ENCODE results near the gene CEP170B. TPM values are rescaled to one million over a fixed set of nuclear protein-coding genes. Genes with fewer than 3 reads are reported as not detected.
"Not testable (repeated sequence)": the region's sequence is repeated elsewhere in the genome, so short reads cannot be mapped to it uniquely, and the experiment has no call there.

Gene CEP170B
- total RNA-seq, 2 donors from 2014 or later = 26.8 to 47.0 TPM

DNA sequence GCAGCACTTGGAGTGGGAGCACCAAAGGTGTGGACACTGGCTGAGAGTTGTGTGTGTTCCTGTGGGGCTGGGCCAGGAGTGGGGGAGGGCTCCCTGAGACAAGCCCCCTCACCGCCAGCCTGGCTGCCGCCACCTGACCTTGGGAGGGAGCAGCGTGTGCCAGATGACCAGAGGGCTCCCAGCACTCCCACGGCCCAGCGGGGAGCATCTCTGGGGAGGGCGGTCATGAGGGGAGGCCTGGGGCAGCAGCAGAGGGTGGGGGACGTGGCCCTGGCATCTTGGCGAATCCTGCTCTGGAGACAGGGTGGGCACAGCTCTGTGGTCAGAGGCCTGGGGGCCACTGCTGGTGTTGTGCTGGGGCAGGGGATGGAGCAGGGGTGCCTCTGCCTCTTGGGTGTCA is 10.7 kb downstream of the CEP170B start:
- intact Hi-C loops (cut with DNase I) = no loop called here
- DNase-seq (ENCODE audit: low spot score) = no peak

DNA sequence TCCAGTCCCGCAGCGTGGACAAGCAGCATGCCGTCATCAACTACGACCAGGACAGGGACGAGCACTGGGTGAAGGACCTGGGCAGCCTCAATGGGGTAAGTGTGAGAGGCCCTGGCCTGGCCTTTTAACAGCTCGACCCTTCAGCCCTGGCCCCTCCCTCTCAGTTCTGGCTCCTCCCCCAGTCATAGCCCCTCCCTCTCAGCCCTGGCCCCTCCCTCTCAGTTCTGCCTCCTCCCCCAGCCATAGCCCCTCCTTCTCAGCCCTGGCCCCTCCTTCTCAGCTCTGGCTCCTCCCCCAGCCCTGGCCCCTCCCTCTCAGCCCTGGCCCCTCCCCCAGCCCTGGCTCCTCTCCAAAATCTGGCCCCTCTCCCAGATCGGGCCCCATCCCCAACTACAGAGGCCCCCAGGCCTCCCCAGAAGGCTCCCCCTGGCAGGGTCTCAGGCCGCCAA is 11.2 kb downstream of the CEP170B start:
- no peak for DNase-seq (ENCODE audit: low spot score)
- intact Hi-C loops (cut with DNase I) = no loop called here

DNA sequence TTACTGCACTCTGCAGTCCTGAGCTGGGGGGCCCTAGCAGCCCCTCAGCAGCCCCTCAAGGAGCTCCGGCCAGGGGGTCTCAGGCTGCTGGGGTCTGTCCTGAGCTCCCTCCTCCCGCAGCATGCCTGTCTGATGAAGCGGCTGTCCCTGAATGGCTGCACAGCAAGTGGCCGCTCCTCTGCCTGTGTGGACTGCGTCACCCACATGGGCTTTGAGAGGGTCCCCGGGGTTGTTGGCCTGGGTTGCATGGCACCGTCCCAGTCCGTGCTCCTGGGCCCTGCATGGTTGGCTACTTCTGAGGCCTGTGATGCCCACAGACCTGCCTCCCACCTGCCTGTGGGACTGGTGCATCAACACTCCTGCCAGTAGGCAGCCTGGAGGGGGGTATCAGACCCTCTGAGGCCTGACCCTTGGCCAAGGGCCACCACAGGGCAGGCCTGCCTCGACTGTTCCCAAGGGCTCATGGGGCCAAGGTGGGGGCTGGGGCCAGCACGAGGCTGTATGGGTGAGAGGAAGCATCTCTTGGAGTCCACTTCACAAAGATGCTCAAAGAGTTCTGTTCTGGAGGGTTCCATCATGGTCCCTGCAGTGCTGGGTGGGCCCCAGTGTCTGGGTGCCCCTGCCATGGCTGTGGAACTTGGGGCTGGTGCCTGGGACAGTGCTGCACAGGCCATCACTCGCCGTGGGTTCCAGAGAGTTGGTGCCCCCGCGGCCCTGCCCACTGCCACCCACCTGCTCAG is 12.2 kb downstream of the CEP170B start:
- no peak for DNase-seq (ENCODE audit: low spot score)
- intact Hi-C loops (cut with DNase I) = no loop called here

DNA sequence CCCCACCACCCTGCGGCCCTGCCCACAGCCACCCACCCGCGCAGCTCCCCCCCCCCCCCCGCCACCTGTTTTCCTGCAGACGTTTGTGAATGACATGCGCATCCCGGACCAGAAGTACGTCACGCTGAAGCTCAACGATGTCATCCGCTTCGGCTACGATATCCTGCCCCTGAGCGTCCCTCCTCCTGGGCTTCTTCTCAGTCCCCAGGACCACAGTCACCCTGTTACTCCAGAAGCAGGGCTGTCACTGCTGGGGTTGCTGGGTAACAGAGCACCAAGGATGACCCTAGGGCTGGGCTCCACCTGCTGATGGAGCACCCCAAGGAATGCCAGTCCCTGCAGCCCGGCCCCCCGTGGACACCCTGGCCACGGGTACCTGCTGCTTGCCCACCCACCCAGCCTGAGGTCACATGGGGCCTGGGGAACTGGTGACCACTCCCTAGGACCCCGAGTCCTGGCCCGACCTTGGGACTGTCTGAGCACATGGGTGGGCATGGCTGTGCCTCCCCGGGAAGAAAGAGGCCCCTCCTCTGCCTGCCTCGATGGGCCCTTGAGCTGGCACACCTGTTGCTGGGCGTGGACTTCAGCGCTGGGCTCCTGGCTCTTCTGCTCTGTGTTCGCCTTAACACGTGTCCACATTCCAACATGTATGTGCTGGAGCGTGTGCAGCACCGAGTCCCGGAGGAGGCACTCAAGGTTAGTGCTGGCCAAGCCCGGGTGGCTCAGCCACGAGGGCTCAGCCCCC is 12.9 kb downstream of the CEP170B start:
- no peak for DNase-seq (ENCODE audit: low spot score)
- intact Hi-C loops (cut with DNase I) = no loop called here

DNA sequence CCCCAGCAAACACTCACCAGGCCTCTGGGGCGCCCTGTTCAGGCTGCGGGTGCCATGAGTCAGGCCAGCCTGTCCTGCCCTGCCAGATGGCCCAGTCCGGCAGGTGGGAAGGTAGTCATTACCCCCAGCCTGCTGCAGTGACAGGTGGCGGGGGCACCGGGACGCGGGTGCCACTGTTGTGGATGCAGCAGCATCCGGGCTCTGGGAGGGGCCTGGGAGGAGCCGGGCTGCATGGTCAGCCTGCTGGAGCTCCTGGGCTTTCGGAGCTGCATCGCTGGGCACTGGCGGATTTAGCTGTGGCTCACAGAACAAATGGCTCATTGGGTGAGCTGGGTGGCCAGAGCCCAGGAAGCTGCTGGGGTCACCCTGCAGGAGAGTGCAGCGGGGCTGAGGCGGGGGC is 13.5 kb downstream of the CEP170B start:
- intact Hi-C loops (cut with DNase I) = no loop called here
- no peak for DNase-seq (ENCODE audit: low spot score)

DNA sequence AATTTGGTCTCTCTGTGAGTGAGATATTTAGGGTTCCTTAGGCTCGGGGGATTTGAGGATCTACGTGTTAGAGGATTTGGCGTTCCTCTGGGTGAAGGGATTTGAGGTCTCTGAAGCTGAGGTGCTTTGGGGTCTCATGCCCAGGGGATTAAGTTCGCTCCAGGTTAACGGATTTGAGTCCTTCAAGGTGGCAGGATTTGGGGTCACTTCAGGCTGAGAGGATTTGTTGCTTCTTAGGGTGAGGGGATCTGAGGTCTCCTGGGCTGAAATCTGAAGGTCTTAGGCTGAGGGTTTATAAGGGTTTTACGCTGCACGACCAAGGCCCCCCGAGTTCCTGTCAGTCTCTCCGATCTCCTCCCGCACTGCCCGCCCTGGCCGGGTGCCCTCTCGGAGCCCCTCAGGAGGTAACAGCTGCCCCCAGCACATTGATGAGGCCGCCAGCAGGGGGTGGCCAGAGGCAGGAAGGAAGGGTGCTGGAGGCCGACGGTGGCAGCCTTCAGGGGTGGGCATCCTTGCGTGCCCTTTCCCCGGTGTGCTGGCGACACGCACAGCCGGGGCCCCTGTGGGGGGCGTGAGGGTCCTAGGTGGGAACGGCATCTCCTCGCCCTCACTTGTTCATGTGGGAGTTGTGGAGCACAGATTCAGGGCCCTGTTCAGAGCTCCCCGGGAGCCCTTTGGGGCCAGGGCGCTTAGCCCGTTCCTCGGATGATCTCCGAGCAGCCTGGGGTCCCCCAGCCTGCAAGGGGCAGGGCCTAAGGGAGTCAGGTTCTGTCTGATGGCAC is 14.3 kb downstream of the CEP170B start:
- DNase-seq (ENCODE audit: low spot score) = no peak
- intact Hi-C loops (cut with DNase I) = no loop called here

DNA sequence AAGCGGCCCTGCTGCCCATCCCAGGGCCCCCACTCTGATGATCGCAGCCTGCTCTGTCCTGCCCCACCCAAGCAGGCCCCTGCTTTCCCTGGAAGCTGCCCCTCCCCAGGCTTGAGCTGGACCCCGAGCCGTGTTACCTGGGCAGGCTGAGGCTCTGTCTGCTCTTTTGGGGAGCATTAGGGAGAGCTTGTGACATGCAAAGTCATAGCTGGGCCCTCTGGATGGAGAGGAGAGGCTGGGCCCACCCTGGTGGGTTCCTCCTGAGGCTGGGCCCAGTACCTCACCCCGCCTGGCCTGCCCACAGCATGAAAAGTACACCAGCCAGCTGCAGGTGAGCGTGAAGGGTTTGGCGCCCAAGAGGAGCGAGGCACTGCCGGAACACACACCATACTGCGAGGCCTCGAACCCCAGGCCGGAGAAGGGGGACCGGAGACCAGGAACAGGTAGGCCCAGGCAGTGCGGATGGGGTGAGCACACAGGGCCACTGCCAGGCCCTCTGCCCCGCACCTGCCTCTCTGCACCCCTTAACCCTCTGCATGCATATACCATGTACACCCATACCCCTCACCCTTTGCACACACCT is 15.0 kb downstream of the CEP170B start:
- intact Hi-C loops (cut with DNase I) = no loop called here
- DNase-seq (ENCODE audit: low spot score) = no peak

DNA sequence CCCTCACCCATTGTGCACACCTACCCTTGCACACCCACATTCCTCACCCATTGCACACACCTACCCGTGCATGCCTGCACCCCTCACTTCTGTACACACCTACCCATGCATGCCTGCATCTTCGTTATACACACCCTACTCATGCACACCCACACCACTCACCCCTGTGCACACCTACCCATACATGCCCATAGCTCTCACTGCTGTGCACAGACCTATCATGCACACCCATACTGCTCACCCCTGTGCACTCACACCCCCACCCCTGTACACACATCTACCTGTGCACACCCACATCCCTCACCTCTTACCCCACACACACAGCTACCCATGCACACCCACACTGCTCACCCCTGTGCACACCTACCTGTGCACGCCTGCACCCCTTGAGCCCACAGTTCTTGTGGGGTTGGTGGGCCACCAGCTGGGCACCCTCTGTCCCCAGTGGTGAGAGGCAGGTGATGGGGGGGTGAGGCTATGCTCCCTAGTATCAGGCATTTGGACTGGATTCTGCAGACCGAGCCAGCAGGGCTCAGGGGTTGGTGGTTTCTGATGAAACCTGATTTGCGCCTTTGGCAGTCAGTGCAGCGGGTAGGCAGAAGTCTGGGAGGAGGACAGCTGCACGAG is 15.6 kb downstream of the CEP170B start:
- intact Hi-C loops (cut with DNase I) = no loop called here
- DNase-seq (ENCODE audit: low spot score) = no peak

DNA sequence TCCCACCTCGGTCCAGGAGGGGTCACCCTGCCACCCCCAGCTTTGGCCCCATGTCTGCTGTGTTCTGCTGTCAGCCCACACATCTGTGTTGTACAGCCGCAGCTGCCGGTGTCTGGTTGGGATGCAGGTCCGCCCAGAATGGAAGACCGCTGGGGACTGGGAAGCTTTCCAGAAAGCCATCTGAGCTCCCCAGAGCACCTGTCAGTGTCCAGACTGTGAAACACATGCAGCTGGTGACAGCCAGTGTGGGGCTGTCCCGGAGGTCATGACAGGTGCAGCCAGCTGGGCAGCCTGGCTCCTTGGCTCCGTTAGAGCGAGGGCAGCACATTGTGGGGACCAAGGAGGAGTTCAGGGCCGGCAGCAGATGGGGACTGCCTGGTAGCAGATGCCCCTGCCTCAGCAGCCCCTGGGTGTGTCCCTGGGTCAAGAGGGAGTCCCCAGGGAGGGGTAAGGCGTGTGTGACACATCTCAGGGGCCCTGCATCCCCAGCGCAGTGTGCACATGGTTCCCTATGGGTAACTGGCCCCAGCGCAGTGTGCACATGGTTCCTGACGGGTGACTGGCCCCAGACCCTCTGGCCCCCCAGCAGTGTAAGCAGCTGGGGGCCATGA is 16.4 kb downstream of the CEP170B start:
- DNase-seq (ENCODE audit: low spot score) = no peak
- intact Hi-C loops (cut with DNase I) = no loop called here

DNA sequence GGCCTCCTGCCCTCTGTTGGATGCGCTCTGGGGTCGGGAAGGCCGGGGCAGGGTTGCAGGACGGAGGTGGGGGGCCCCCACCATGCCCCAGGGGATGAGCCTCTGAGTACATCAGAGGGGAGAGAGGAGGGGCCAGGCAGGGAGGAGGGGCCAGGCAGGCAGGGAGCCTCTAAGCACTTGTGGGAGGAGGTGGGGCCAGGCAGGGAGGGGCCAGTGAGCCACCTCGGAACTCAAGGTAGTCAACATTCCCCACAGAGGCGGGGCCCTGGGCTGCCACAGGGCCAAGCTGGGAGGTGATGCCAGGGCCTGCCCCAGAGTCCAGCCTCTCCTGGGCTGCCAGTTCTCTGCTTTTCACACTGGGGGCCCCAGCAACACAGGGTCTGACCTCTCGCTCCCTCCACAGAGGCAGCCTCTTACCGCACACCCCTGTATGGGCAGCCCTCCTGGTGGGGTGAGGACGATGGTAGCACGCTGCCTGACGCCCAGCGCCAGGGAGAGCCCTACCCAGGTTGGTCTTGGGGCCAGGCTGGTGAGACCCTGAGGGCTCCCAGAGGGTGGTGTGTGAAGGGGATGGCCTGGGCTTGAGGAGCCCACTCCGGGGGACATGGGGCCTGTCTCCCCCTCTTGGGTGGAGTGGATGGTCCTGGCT is 17.4 kb downstream of the CEP170B start:
- DNase-seq (ENCODE audit: low spot score) = no peak
- intact Hi-C loops (cut with DNase I) = no loop called here

DNA sequence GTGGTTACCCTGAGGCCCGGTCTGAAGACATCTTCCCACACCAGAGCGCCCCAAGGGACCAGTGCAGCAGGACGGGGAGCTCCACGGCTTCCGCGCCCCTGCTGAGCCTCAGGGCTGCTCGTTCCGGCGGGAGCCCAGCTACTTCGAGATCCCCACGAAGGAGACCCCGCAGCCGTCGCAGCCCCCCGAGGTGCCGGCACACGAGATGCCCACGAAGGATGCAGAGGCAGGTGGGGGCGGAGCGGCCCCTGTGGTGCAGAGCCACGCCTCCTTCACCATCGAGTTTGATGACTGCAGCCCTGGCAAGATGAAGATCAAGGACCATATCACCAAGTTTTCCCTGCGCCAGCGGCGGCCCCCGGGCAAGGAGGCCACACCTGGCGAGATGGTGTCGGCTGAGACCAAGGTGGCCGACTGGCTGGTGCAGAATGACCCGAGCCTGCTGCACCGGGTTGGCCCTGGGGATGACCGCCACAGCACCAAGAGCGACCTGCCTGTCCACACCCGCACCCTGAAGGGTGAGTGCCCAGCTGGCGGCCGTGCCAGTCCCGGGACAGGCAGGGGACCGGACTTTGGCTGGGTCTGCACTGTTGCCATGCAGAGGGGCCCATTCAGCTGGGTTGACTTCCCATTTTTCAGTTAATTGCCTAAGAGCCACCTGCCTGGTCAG is 18.1 kb downstream of the CEP170B start:
- intact Hi-C loops (cut with DNase I) = no loop called here

DNA sequence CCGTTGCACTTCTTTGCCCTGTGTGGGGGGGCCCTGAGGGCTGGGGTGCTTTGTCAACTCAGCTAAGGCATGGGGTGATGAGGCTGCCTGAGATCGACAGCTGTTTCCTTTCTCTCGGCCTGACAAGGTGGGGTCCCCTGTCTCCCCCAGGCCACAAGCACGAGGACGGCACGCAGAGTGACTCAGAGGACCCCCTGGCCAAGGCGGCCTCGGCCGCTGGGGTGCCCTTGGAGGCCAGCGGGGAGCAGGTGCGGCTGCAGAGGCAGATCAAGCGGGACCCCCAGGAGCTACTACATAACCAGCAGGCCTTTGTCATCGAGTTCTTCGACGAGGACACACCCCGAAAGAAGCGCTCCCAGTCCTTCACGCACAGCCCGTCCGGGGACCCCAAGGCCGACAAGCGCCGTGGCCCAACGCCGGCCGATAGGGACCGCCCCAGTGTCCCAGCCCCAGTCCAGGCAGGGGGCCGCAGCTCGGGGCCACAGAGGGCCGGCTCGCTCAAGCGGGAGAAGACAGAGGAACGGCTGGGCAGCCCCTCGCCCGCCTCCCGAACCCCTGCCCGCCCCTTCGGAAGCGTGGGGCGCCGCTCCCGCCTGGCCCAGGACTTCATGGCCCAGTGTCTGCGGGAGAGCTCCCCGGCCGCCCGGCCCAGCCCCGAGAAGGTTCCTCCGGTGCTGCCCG is 18.8 kb downstream of the CEP170B start:
- intact Hi-C loops (cut with DNase I) = no loop called here
- peak; percentile 67 for DNase-seq (ENCODE audit: low spot score)

More for the DNA sequence above, 18.1 kb downstream of the CEP170B start:
- no peak for DNase-seq (ENCODE audit: low spot score)

DNA sequence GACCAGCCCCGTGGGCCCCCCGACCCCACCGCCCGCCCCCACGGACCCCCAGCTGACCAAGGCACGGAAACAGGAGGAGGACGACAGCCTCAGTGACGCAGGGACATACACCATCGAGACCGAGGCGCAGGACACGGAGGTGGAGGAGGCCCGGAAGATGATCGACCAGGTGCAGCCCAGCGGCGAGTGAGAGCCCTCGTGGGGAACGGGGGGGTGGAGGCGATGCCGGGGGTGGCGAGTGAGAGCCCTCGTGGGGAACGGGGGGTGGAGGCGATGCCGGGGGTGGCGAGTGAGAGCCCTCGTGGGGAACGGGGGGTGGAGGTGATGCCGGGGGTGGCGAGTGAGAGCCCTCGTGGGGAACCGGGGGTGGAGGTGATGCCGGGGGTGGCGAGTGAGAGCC is 19.3 kb downstream of the CEP170B start:
- DNase-seq (ENCODE audit: low spot score) = peak; percentile 62
- intact Hi-C loops (cut with DNase I) = not testable (repeated sequence)

DNA sequence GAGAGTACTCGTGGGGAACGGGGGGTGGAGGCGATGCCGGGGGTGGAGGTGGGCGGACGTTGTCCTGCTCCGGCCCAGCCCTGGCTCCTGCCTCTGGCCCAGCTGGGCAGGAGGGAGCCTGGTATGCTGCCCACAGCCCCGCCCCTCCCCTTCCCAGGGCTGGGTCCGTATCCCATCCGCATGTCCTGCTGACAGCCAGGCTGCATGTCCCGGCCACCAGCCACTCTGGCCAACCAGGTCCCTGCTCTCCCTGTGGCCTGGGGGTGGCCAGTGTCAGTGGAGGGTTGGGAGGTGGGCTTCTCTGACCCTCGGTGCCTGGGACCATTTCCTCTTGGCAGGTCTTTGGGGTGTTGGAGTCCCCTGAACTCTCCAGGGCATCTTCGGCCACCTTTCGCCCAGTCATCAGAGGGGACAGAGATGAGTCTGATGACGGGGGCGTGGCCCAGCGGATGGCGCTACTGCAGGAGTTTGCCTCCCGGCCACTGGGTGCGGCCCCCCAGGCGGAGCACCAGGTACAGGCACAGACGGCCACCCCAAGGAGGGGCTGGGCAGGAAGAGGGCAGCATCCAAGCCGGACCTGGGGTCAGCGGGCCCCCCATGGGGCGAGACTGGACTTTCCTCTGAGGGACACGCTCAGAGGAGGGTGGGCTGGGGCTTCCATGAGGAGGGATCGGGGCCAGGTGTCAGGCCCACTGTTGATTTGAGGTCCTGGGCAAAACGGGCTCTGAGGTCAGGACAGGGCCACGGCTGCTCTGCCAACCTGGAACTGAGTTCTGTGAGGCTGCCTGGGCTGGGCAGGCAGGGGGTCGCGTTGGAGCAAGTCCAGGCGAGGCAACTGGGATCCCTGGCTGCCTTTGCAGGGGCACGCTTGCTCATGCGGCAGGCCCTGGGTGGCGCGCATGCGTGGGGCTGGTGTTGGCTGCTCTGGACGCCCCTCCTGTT is 20.2 kb downstream of the CEP170B start:
- intact Hi-C loops (cut with DNase I) = no loop called here
- peak; percentile 79 for DNase-seq (ENCODE audit: low spot score)

DNA sequence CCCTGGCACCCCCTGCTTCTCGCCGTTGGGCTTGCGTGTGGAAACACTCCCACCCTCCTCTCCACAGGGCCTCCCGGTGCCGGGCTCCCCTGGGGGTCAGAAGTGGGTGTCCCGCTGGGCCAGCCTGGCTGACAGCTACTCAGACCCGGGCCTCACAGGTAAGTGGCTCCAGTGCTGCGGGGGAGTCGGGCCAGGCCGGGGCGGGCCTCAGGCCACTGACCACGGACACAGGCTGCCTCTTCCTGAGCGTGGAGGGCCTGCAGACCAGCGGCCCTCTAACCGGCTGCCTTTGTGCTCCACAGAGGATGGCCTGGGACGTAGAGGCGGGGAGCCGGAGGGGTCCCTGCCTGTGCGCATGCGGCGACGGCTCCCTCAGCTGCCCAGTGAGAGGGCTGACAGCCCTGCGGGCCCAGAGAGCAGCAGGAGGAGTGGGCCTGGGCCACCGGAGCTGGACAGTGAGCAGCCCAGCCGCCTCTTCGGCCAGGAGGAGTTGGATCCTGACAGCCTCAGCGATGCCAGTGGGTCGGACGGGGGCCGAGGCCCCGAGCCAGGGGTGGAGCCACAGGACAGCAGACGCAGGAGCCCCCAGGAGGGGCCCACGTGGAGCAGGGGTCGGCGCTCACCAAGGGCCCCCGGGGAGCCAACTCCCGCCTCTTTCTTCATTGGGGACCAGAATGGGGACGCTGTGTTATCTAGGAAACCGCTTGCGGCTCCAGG is 21.1 kb downstream of the CEP170B start:
- DNase-seq (ENCODE audit: low spot score) = peak; percentile 74
- intact Hi-C loops (cut with DNase I) = no loop called here
